Stimulated activated naive CD8-positive, alpha-beta T cell treated with anti-CD3 and anti-CD28 coated beads, Interleukin-15, Interleukin-2, amounts not matched to agents 100 ng/mL and 50 ng/mL, for 24 hours (primary cell): ENCODE data around the gene SLC10A7.
A peak's percentile ranks its signal among the peaks of the same experiment; 100 is the strongest.

ENCODE experiments used
- H3K27ac Mint-ChIP-seq: one replicate; pipeline ENCODE4 v1.8.0; 2021; ENCODE audit warnings: mild to moderate bottlenecking, mixed read lengths
- H3K27me3 Mint-ChIP-seq: one replicate; pipeline ENCODE4 v1.8.0; 2021; ENCODE audit warnings: mixed read lengths
- H3K36me3 Mint-ChIP-seq: one replicate; pipeline ENCODE4 v1.8.0; 2021; ENCODE audit warnings: low read depth, mixed read lengths
- H3K4me1 Mint-ChIP-seq: one replicate; pipeline ENCODE4 v1.8.0; 2021; ENCODE audit warnings: low read depth, mixed read lengths
- H3K4me3 Mint-ChIP-seq: one replicate; pipeline ENCODE4 v1.8.0; 2021; ENCODE audit warnings: mild to moderate bottlenecking, mixed read lengths
- H3K9me3 Mint-ChIP-seq: one replicate; pipeline ENCODE4 v1.8.0; 2021; ENCODE audit warnings: mixed read lengths

SLC10A7 gene

GRCh38 chr4:146510942-146511341 is 10.8 kb downstream of the SLC10A7 start:
- H3K27me3 Mint-ChIP-seq = no peaks in the 10 kb centered on the region
- peaks cover 13% of the 10 kb centered on the region for H3K4me1 Mint-ChIP-seq
- H3K27ac Mint-ChIP-seq = no peak overlapping the region
- no peaks in the 10 kb centered on the region for H3K9me3 Mint-ChIP-seq
- no peak overlapping the region for H3K4me3 Mint-ChIP-seq
- H3K36me3 Mint-ChIP-seq = peaks cover 60% of the 10 kb centered on the region

GRCh38 chr4:146508229-146508939 is 13.4 kb downstream of the SLC10A7 start:
- H3K9me3 Mint-ChIP-seq = no peaks in the 10 kb centered on the region
- H3K4me1 Mint-ChIP-seq = peaks cover 15% of the 10 kb centered on the region
- no peak overlapping the region for H3K27ac Mint-ChIP-seq
- H3K27me3 Mint-ChIP-seq = no peaks in the 10 kb centered on the region
- H3K36me3 Mint-ChIP-seq = peaks cover 42% of the 10 kb centered on the region
- H3K4me3 Mint-ChIP-seq = no peak overlapping the region

- Mint-ChIP-seq H3K9me3 (no peaks in the 10 kb centered on the region), H3K27me3 (no peaks in the 10 kb centered on the region), H3K4me1 (peaks cover 15% of the 10 kb centered on the region), H3K4me3 (no peak overlapping the region), H3K27ac (no peak overlapping the region), H3K36me3 (peaks cover 46% of the 10 kb centered on the region)
These were observed 14.1 kb downstream of the SLC10A7 start for GRCh38 chr4:146507632-146508031.

GRCh38 chr4:146506272-146506671 is 15.5 kb downstream of the SLC10A7 start:
- peak overlapping the region; percentile 26 for H3K27ac Mint-ChIP-seq
- H3K4me1 Mint-ChIP-seq = peaks cover 15% of the 10 kb centered on the region
- no peaks in the 10 kb centered on the region for H3K9me3 Mint-ChIP-seq
- H3K4me3 Mint-ChIP-seq = no peak overlapping the region
- no peaks in the 10 kb centered on the region for H3K27me3 Mint-ChIP-seq
- H3K36me3 Mint-ChIP-seq = peaks cover 49% of the 10 kb centered on the region

GRCh38 chr4:146500216-146500615 is 21.5 kb downstream of the SLC10A7 start:
- Mint-ChIP-seq H3K4me1 (peaks cover 14% of the 10 kb centered on the region), H3K9me3 (no peaks in the 10 kb centered on the region), H3K4me3 (no peak overlapping the region), H3K27ac (no peak overlapping the region), H3K27me3 (no peaks in the 10 kb centered on the region), H3K36me3 (peaks cover 14% of the 10 kb centered on the region)

- Mint-ChIP-seq H3K4me3 (no peak overlapping the region), H3K36me3 (peaks cover 16% of the 10 kb centered on the region), H3K27me3 (no peaks in the 10 kb centered on the region), H3K27ac (no peak overlapping the region), H3K9me3 (no peaks in the 10 kb centered on the region), H3K4me1 (peaks cover 17% of the 10 kb centered on the region)
These were observed 23.4 kb downstream of the SLC10A7 start for GRCh38 chr4:146498291-146498690.

GRCh38 chr4:146495269-146495668 is 26.5 kb downstream of the SLC10A7 start:
- H3K4me1 Mint-ChIP-seq = peaks cover 22% of the 10 kb centered on the region
- H3K27me3 Mint-ChIP-seq = no peaks in the 10 kb centered on the region
- no peak overlapping the region for H3K27ac Mint-ChIP-seq
- no peak overlapping the region for H3K4me3 Mint-ChIP-seq
- no peaks in the 10 kb centered on the region for H3K9me3 Mint-ChIP-seq
- peaks cover 19% of the 10 kb centered on the region for H3K36me3 Mint-ChIP-seq

- Mint-ChIP-seq H3K4me3 (no peak overlapping the region), H3K36me3 (peaks cover 19% of the 10 kb centered on the region), H3K4me1 (peaks cover 22% of the 10 kb centered on the region), H3K9me3 (no peaks in the 10 kb centered on the region), H3K27ac (no peak overlapping the region), H3K27me3 (no peaks in the 10 kb centered on the region)
These were observed 27.6 kb downstream of the SLC10A7 start for GRCh38 chr4:146494143-146494542.

GRCh38 chr4:146490106-146490505 is 31.6 kb downstream of the SLC10A7 start:
- Mint-ChIP-seq H3K4me3 (no peak overlapping the region), H3K9me3 (peaks cover 4% of the 10 kb centered on the region)

GRCh38 chr4:146488495-146489174 is 33.1 kb downstream of the SLC10A7 start:
- peaks cover 34% of the 10 kb centered on the region for H3K36me3 Mint-ChIP-seq
- H3K4me1 Mint-ChIP-seq = peaks cover 30% of the 10 kb centered on the region
- peaks cover 6% of the 10 kb centered on the region for H3K9me3 Mint-ChIP-seq
- H3K27me3 Mint-ChIP-seq = no peaks in the 10 kb centered on the region
- no peak overlapping the region for H3K4me3 Mint-ChIP-seq
- no peak overlapping the region for H3K27ac Mint-ChIP-seq

More at GRCh38 chr4:146490106-146490505, 31.6 kb downstream of the SLC10A7 start:
- peaks cover 31% of the 10 kb centered on the region for H3K4me1 Mint-ChIP-seq
- H3K27ac Mint-ChIP-seq = no peak overlapping the region
- H3K27me3 Mint-ChIP-seq = no peaks in the 10 kb centered on the region
- H3K36me3 Mint-ChIP-seq = peaks cover 36% of the 10 kb centered on the region

GRCh38 chr4:146486565-146486964 is 35.2 kb downstream of the SLC10A7 start:
- no peak overlapping the region for H3K4me3 Mint-ChIP-seq
- H3K27me3 Mint-ChIP-seq = no peaks in the 10 kb centered on the region
- peaks cover 35% of the 10 kb centered on the region for H3K4me1 Mint-ChIP-seq
- peaks cover 18% of the 10 kb centered on the region for H3K9me3 Mint-ChIP-seq
- peaks cover 50% of the 10 kb centered on the region for H3K36me3 Mint-ChIP-seq
- no peak overlapping the region for H3K27ac Mint-ChIP-seq

- peaks cover 19% of the 10 kb centered on the region for H3K9me3 Mint-ChIP-seq
- no peaks in the 10 kb centered on the region for H3K27me3 Mint-ChIP-seq
- H3K4me1 Mint-ChIP-seq = peaks cover 35% of the 10 kb centered on the region
- H3K4me3 Mint-ChIP-seq = no peak overlapping the region
- no peak overlapping the region for H3K27ac Mint-ChIP-seq
- peaks cover 47% of the 10 kb centered on the region for H3K36me3 Mint-ChIP-seq
These were observed 35.8 kb downstream of the SLC10A7 start for GRCh38 chr4:146485968-146486367.

- Mint-ChIP-seq H3K4me3 (no peak overlapping the region), H3K27ac (no peak overlapping the region), H3K4me1 (peaks cover 26% of the 10 kb centered on the region), H3K27me3 (no peaks in the 10 kb centered on the region), H3K36me3 (peaks cover 51% of the 10 kb centered on the region), H3K9me3 (peaks cover 22% of the 10 kb centered on the region)
These were observed 39.0 kb downstream of the SLC10A7 start for GRCh38 chr4:146482788-146483187.

- no peaks in the 10 kb centered on the region for H3K27me3 Mint-ChIP-seq
- H3K27ac Mint-ChIP-seq = no peak overlapping the region
- peaks cover 22% of the 10 kb centered on the region for H3K9me3 Mint-ChIP-seq
- H3K4me3 Mint-ChIP-seq = no peak overlapping the region
- peaks cover 14% of the 10 kb centered on the region for H3K4me1 Mint-ChIP-seq
- peaks cover 46% of the 10 kb centered on the region for H3K36me3 Mint-ChIP-seq
These were observed 40.5 kb downstream of the SLC10A7 start for GRCh38 chr4:146481246-146481645.

- H3K9me3 Mint-ChIP-seq = peaks cover 10% of the 10 kb centered on the region
- H3K27me3 Mint-ChIP-seq = no peaks in the 10 kb centered on the region
- H3K36me3 Mint-ChIP-seq = peaks cover 27% of the 10 kb centered on the region
- no peak overlapping the region for H3K4me3 Mint-ChIP-seq
- H3K4me1 Mint-ChIP-seq = peaks cover 5% of the 10 kb centered on the region
- H3K27ac Mint-ChIP-seq = no peak overlapping the region
These were observed 43.7 kb downstream of the SLC10A7 start for GRCh38 chr4:146478009-146478408.
